Measurements from ENCODE around the gene PNPO.
A peak's percentile ranks its signal among the peaks of the same experiment; 100 is the strongest.
"Not testable (repeated sequence)": the region's sequence is repeated elsewhere in the genome, so short reads cannot be mapped to it uniquely, and the experiment has no call there.

The PNPO gene

DNA sequence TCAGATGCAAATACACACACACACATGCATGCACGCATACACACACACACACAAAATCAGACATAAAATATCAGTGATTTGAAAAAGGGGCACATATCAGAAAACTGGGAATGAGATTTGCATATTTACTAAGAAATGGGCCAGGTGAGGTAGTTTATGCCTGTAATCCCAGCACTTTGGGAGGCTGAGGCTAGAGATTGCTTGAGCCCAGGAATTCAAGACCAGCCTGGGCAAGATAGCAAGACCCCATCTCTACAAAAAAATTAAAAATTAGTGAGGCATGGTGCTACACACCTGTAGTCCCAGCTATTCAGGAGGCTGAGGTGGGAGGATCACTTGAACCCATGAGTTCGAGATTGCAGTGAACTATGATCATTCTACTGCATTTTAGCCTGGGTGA, 22.4 kb upstream of the PNPO start:
- no peak for DNase-seq

DNA sequence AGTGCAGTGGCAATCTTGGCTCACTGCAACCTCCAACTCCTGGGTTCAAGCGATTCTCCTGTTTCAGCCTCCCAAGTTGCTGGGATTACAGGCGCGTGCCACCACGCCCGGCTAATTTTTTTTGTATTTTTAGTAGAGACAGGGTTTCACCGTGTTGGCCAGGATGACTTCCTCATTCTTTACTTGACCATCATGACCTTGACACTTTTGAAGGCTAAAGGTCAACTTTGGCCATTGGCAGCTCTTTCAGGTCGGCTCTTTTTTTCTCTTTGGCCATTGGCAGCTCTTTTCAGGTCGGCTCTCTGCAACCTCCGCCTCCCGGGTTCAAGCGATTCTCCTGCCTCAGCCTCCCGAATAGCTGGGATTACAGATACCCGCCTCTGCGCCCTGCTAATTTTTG, 21.5 kb upstream of the PNPO start:
- DNase-seq: not testable (repeated sequence)

DNA sequence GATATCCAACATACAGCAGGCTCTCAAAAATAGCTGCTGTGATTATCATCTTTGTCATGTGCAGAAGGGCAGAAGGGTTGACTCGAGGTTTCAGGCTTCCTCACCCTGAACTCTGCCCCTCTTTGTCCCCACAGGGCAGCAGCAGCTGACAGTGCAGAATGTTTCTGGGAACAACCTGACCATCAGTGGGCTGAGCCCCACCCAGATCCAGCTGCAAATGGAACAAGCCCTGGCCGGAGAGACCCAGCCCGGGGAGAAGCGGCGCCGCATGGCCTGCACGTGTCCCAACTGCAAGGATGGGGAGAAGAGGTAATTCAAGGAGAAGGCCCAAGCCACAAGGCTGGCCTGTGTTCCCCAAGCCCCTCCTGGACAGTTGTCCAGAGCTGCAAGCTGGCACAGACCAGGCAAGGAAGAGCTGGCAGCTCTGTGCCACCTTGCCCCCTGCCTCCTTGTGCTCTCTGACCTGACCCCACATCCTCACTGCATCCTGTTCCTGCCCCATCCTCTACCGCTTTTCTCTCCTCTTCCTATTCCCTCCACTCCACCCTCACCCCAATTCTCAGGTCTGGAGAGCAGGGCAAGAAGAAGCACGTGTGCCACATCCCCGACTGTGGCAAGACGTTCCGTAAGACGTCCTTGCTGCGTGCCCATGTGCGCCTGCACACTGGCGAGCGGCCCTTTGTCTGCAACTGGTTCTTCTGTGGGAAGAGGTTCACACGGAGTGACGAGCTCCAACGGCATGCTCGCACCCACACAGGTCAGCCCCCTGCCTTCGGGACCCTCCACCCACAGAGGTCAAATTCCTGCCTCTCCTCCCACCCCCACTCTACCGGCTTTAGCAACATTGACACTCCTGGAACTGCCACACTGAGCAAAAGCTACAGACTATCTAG, 16.3 kb upstream of the PNPO start:
- no peak for DNase-seq

DNA sequence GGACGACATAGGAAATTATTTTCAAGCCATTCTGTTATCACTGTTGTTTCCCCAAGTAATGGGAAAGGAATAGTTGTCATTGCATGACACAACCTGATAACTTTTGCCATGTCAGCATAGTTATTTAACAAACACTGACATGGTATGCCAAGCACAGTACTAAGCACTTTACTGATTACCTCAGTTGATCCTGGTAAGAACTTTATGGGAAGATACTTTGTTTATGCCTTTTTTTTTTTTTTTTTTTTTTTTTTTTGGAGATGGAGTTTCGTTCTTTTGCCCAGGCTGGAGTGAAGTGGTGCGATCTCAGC, 15.7 kb upstream of the PNPO start:
- no peak for DNase-seq

DNA sequence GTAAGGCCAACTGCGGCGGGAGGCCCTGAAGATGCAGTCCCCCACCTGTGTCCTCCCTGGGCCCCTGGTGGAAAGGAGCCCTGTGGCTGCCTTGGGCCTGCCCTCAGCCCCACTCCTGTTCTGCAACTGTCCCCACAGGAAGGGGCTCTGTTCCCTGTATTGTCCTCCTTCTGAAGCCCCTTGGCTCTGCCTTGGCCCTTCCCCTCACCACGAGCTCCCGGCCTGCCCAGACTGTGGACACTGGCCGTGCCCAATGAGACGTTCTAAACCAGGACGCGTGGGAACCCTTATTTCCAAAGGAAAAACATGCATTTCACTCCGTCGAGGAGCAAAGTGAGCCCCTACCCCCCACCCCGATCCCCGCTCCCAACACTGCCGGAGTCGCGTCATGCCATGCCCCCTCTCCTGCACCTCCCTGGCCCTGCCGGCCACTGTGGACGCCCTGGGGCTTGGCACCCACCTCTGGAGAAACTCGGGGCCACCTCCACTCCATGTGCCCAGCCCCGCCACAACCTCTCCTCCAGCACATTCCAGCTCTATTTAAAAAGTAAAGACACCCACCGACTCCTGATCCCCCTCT, 13.5 kb upstream of the PNPO start:
- DNase-seq: no peak

DNA sequence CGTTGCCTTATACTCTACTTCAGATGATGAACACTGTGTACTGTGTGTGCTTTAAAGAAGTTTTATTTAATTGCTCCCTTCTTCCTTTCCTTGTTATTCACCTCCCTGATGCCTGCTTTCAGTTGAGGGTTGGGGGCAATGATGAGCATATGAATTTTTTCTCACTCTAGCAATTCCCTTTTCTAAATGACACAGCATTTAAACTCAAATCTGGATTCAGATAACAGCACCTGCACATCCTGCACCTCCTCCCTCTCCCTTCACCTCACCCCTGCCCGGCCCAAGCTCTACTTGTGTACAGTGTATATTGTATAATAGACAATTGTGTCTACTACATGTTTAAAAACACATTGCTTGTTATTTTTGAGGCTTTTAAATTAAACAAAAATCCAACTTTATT, 13.0 kb upstream of the PNPO start:
- no peak for DNase-seq

DNA sequence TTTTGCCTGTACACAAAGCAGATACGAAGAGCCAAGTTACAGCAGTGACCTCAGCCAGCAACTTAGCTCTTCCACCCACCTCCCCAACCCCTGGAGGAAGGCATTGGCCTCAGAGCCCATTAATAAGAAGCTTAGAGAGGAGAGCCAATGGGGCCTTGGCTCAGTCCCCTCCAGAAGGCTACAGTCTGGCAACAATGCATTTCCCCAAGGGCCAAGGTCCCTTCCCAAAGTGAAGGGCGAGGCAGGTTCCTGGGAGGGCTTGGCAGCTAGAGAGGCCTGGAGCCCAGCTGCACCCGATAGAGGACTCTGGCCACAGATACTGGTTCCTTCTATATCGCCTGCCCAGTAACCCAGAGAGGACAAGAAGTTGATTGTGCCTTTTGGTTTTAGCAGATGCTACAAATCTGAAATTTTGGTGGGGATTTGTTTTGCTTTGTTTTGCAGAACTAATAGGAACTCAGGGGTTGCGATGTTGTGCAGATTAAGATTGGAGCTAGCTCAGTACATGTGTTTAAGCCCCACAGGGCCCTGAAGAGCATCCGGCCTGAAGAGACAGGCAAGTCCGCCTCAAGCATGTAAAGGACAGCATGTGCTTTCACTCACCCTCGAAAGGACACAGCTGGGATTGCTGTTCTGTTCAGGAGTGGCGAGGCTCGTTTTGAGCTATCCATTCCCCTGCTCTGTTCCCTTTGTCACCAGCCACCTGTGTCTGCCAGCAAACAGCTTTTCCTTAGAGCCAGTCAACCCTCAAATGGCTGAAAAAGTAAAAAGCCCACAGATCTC, 12.0 kb upstream of the PNPO start:
- no peak for DNase-seq

DNA sequence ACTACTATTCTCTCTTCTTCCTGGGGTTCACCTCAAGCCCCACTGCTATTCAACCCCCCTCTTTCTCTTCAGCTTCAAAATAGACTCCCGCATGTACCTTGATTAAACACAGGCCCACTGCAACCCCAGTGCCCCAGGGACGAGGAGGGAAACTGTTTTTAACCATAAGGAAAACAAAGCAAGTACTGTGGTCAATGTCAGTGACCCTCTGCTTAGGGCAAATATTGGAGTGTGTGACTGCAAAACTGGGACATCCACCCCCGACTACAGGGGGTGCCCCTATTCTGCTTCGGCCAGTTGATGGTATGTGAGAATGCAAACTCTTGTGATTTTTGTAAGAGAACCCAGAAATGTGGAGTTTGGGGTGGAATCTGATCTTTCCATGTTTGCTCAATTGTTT, 9.5 kb upstream of the PNPO start:
- no peak for DNase-seq

DNA sequence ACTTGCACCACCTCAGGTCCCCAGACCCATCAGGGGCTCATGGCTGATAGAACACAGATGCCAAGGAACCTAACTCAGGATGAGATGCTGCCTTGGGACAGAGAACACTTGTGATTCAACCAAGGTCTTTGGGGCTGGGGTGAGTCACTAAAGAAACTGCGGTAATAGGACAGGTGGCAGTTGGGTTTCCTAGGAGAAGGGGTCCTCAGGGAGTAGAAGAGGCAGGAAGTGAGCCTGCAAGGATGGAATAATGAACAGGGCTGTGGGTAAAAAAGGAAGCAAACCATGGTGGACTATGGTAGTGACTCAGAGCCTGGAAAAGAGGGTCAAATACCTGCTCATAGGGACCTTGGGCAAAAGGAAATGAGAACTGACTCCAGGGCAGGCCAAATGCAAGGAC, 6.5 kb upstream of the PNPO start:
- no peak for DNase-seq

DNA sequence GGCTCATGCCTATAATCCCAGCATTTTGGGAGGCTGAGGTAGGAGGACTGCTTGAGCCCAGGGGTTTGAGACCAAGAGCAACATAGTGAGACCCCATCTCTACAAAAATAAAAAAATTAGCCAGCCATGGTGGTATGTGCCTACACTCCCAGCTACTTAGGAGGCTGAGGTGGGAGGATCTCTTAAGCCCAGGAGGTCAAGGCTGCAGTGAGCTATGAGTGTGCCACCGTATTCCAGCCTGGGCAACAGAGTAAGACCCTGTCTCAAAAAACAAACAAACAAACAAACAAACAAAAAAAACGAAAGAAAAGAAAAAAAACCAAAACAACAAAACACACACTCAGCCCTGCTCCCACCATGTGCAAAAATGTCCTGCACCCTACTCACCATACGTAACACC, 5.9 kb upstream of the PNPO start:
- DNase-seq: not testable (repeated sequence)

DNA sequence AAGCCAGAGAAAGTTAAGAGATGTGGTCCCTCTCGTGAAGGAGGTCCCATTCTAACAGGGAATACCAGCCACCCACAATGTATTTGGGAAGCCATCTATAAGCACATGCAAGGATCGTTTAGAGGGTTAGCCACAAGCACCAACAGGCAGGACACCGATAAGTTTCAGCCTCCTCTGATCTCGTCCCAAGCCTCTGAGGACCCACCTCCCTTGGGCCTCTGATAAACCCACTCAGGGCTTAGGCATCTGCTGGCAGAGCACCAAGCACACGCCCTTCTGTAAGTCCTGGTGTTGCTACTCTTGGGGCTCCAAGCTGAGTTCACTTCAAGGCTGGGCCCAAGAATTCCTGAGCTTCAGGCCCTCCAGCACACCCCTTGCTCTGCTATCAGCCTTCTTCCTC, 5.4 kb upstream of the PNPO start:
- no peak for DNase-seq

DNA sequence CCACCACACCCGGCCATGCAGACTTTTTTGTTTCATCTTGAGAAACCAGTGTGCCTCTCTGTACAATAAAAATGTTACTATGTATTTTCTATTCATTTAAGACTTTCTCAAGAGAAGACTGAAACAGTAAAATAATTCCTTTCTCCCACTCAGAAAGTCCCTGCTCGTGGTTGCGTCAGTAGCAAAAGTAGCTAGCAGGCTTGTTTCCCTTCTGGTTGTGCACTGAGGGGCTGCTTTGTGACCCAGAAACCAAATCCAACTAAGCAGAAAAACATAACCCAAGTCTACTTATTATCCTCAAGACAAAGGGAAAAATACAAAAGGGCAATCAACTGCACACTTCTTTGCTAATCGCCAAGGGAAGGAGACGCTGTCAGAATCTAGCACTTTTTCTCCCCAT, 3.4 kb upstream of the PNPO start:
- DNase-seq: no peak

DNA sequence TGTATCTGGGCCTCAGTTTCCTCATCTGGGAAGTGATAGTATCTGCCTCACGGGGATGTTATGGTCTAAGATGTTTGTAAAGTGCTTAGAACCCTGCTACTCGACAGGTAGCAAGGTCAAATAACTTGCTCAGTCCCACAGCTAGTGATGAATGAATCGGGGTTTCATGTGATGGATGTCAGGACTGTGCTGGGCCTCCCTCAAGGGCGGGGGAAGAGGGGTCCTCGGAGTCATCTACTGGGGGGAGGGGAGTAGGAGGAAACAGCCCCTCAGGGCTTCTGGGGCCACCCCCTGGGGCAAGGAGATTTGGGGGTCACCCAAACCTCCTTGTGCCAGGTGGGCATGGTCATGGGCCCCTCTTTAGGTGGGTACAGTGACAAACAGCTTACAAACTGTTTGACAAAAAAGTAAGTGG, 732 bp downstream of the PNPO start:
- no peak for DNase-seq

DNA sequence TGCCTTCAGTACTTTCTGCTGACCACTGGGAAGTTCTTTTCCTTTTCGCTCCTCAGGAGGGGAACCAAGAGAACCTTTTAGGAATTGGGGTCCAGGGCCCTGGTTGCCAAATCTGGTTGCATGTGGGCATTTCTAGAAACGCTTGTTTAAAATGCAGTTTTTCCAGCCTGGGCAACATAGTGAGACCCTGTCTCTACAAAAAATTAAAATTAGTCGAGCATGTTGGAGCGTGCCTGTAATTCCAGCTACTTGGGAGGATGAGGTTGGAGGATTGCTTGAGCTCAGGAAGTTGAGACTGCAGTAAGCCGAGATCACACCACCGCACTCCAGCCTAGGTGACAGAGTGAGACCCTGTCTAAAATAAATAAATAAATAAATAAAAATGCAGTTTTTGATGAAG, 1.2 kb downstream of the PNPO start:
- DNase-seq: no peak

DNA sequence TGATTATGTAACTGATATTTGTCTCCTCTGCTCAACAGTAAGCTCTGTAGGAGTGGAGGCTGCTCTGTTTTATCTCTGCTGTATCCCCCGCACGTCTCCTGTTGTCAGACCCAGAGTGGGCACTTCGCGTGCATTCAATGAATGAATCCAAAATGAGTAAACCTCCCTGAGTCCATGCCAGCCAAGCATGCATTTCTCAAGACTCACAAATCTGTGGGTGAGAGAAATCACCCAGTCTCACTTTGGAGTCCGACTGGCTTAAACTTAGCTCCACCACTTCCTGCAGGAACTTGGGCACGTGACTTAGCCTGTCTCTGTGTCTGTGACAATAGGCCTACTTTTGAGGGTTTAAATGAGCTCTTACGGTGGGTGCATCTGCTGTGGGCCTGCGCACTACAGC, 3.7 kb downstream of the PNPO start:
- DNase-seq: no peak

DNA sequence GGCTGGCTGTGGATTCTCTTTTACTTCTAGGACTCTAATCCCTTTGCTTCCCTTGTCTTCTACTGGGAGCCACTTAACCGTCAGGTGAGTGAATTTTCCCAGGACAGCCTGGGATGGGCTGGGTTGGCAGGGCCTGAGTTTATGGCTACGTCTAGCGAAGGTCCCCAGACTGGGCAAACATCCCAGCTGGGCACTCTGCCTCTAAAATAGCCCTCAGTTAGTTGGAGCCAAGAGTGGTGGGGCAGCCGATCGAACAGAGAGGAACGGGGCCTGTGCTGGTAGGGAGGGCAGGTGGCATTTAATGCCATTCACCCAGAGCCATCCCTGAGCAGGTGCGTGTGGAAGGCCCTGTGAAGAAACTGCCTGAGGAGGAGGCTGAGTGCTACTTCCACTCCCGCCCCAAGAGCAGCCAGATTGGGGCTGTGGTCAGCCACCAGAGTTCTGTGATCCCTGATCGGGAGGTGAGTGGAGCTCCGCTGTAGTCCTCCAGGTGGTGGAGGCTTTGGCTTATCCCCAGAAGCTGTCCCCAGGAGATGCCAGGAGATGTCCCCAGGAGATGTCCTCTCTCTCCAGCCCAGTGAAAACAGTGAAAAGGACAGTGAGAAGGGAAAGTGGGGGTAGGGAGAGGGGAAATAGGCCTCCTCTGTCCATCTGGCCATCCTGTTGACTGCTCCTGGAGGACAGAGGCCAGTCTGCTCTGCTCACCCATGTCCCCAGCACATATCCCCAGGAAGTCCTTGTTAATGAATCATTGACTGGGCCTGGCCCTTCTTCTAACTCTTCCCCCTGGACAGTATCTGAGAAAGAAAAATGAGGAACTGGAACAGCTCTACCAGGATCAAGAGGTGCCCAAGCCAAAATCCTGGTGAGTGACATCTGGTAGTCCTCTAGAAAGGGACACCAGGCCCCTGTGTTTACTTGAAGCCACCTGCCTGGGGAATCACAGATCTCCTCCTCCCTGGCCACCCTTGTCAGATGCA, 4.4 kb downstream of the PNPO start:
- no peak for DNase-seq

DNA sequence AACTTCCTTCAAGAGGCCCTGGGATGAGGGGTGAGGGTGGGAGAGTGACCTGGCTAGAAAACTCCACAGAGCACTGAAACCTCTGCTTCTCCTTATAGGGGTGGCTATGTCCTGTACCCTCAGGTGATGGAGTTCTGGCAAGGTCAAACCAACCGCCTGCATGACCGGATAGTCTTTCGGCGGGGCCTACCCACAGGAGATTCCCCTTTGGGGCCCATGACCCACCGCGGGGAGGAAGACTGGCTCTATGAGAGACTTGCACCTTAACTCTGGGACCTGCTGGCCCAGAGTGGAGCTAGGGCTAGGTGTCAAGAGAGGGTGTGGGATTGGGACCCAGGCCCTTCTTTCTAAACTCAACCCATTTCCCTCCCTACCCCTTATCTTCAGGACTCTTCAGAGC, 5.1 kb downstream of the PNPO start:
- no peak for DNase-seq

DNA sequence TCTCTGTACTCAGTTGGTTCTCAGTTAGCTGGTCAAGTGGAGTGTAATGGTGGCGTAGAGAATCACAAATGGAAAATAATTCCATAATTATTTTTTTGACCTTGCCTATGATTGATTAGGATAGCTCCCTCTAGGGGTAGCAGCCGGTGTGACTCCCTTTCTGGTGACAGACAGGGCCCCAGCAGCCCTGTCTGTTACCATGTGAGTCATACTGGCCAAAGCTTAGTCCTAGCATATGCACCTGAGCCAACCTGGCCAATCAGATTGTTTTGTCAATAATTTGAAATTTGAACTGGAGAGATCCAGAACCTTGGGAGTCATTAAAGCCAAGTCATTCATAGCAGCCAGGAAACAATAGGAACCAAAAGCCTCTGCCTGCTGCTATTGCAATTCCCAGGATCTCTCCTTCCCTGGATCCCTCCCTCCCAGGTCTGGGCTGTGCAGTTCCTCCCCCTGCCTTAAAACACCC, 5.6 kb downstream of the PNPO start:
- peak; percentile 35 for DNase-seq

DNA sequence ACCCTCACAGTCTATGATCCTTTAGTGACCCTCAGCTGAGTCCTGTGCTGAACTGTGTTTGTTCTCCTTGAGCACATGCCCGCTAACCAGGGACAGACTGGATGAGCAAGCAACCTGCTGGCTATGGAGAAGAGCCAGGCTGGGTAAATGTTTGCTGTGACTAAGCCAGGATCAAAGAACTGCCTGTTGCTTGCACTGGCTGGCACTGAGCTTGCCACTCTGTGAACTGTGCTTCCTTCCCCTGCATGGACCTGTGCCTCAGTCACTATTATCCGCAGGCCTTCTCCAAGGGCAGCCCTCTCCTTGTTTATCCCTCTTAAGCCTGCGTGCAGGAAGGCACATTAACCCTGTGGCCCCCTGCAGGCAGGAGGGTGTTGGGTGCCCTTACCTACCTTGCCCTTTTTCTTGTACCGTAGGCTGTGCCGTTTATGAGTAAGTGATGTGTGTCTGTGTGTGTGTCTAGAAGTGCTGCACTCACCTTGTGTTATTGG, 7.4 kb downstream of the PNPO start:
- no peak for DNase-seq

DNA sequence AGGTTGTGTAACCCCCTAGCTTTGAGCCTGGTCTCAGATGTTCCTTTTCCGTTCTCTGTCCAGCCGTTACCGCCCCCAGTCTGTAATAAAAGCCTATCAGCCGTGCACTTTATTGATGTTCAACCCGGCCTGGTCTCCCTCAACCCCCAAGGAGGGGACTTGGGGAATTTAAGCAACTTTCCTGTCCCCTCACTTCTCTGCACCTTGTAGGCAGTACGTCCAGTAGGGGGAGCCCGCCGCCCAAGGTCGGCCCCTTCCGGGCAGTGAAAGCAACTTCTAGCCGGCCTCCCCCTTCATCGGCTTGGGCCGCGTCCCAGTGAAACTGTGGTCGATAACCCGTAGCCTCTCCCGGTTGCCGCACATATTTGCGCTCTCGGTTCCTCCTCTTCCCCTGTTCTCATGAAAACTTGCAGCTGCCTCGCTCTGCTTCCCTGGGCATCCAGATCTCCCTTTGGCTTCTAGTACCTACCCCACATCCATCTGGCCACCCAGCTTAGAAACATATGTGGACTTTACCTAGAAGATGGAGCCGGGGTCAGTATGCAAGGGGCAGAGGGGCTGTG, 7.9 kb downstream of the PNPO start:
- DNase-seq: peak; percentile 26

DNA sequence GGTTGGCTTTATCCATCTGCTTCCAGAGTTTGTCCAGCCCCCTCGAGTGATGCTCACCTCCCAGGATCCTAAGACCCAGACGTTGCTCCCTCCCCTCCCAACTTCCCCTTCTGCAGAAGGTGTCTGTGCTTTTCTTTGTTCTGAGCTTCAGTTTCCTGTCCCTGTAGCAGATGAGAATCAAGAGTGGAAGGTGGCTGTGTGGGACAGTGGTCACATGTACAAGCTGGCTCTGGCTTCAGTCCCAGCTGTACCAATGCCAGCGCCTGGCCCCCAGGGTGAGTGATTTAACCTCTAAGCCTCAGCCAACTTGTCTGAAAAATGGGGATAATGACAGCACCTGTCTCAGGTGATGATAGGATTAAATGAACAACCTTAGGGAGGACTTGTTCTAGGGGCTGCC, 8.6 kb downstream of the PNPO start:
- no peak for DNase-seq

DNA sequence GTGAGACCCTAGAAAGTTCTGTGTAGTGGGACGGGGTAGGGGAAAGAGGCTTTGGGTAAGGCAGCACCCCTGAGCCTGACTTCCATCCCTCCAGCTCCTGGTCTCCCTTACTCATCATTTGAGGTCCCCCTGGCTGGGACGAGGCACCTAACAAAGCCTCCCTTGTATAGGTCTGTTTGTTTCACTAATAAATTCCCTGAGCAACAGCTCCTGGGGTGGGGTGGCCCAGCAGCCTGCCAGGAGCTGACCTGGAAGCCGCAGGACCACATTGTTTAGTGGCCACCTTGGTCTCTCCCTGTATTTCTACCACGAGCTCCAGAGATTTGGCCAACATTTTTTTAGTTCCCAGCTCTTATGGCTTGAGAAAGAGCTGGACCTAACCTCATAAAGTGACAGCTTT, 9.1 kb downstream of the PNPO start:
- DNase-seq: no peak

Measured in NCI-H446 treated with DMSO at 0.1 percent for 48 hours (cell line).